Fibroblast of mammary gland (primary cell): Measurements from ENCODE around the gene SULT6B1.
"Not testable (repeated sequence)": the region's sequence is repeated elsewhere in the genome, so short reads cannot be mapped to it uniquely, and the experiment has no call there.

ENCODE experiments used
- DNase-seq: peaks from one replicate; pipeline ENCODE4 v3.0.0-alpha.2; 2010; ENCODE audit warnings: low read depth
- H3K4me3 ChIP-seq: 2 replicates; pipeline ENCODE4 v1.5.1; 2011; ENCODE audit warnings: low read depth, mild to moderate bottlenecking, low read length, moderate library complexity; ENCODE audit not compliant: control insufficient read depth
- CTCF ChIP-seq: conservative IDR thresholded peaks from 2 replicates; pipeline ENCODE4 v1.5.1; 2011; ENCODE audit warnings: low read depth, low read length, inconsistent platforms; ENCODE audit not compliant: control insufficient read depth, insufficient read depth

The SULT6B1 gene, protein sequence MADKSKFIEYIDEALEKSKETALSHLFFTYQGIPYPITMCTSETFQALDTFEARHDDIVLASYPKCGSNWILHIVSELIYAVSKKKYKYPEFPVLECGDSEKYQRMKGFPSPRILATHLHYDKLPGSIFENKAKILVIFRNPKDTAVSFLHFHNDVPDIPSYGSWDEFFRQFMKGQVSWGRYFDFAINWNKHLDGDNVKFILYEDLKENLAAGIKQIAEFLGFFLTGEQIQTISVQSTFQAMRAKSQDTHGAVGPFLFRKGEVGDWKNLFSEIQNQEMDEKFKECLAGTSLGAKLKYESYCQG

GRCh38 chr2:37188570-37188969 lies at the start of gene SULT6B1:
Gene SULT6B1 (minus strand): TSS chr2:37188670. CDS start chr2:37188640, 30 bp downstream.
- no peak for TF ChIP-seq CTCF
- H3K4me3 ChIP-seq: no peak within 1 kb of the TSS
- DNase-seq: no peak

GRCh38 chr2:37232131-37232933 lies 43.9 kb upstream of the SULT6B1 start:
- peak; percentile 54 for DNase-seq

DNA sequence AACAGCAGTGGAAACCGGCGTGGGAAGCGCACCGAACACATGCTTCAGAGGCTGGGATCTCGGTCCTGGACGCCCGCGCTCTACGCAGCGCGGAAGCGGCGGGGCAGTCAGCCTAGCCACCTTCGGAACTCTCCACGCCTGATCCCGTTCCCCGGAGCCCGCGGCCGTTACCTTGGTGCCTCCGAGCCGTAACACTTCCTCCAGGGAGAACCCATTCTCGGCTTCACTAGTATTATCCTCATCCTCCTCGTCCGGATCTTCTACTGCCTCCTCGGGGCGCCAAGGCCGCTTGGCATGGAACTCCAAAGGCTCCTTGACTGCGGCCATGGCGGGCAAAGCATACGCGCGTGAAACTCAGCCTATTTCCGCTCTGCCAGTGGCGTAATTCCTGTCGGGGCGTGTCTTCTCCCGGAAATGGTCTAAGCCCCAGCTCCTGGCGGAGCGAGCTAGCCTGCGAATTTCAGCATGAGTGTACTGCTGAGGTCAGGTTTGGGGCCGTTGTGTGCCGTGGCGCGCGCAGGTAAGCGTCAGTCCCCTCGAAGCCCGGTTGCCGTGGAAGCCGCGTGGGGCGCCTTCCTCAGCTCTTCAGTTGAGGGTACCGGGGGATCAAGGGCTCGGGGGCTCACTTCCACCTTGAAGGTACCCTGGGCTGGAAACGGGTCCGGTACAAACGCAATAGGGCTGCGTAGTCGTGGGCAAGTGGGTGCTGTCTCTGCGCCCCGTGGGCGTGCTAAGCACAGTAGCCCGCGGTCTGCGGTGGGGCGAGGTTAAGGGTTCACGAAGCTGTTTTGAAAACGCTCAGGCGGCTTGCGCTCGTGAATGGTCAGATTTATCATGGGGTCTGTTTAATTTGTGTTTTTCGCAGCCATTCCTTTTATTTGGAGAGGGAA lies 43.0 kb upstream of the SULT6B1 start, which contains the start of the genes CEBPZ and NDUFAF7:
CEBPZ (minus strand) TSS at position 356 of the 890 bp plus-strand sequence; CDS start at position 327, 29 bp downstream.
NDUFAF7 (plus strand) TSS at position 418 of the 890 bp plus-strand sequence; CDS start at position 466, 48 bp downstream.
- DNase-seq: peak; percentile 93
- TF ChIP-seq CTCF: no peak
- peak within 1 kb of the TSS; percentile 98 for H3K4me3 ChIP-seq

More at GRCh38 chr2:37232131-37232933, 43.9 kb upstream of the SULT6B1 start:
- TF ChIP-seq CTCF: no peak
- peak overlapping the region; percentile 98 for H3K4me3 ChIP-seq

GRCh38 chr2:37230581-37230980 lies 42.1 kb upstream of the SULT6B1 start:
- H3K4me3 ChIP-seq: peak overlapping the region; percentile 98
- no peak for TF ChIP-seq CTCF
- peak; percentile 21 for DNase-seq

- no peak overlapping the region for H3K4me3 ChIP-seq
- DNase-seq: no peak
- no peak for TF ChIP-seq CTCF
Measured at GRCh38 chr2:37228788-37229187, 40.3 kb upstream of the SULT6B1 start.

- no peak overlapping the region for H3K4me3 ChIP-seq
- no peak for DNase-seq
- no peak for TF ChIP-seq CTCF
Measured at GRCh38 chr2:37226863-37227262, 38.4 kb upstream of the SULT6B1 start.

- not testable (repeated sequence) for H3K4me3 ChIP-seq, DNase-seq
Measured at GRCh38 chr2:37225129-37225528, 36.7 kb upstream of the SULT6B1 start.
